Activated T-helper 1 cell treated with anti-CD3 and anti-CD28 coated beads, Interleukin-2, amount 50 U/mL, for 16 hours (primary cell): Measurements from ENCODE around the gene HSP90AA1.
"Not testable (repeated sequence)": the region's sequence is repeated elsewhere in the genome, so short reads cannot be mapped to it uniquely, and the experiment has no call there.

Experiments
- DNase-seq, 2 donors: peaks; one replicate each; pipeline ENCODE4 v3.0.0-alpha.2; 2020; ENCODE audit warnings: low read depth in 1 of 2, low spot score in 1 of 2

Gene HSP90AA1

GRCh38 chr14:102074415-102074964 is 12.4 kb downstream of the HSP90AA1 start:
- no peak for DNase-seq

- DNase-seq: no peak
Measured at GRCh38 chr14:102071283-102071998, 15.4 kb downstream of the HSP90AA1 start.

GRCh38 chr14:102066041-102066451 is 20.8 kb downstream of the HSP90AA1 start:
- DNase-seq: no peak

GRCh38 chr14:102064590-102064989 is 22.3 kb downstream of the HSP90AA1 start:
- not testable (repeated sequence) for DNase-seq

GRCh38 chr14:102063808-102064429 is 22.9 kb downstream of the HSP90AA1 start:
- DNase-seq: no peak

GRCh38 chr14:102063109-102063807 is 23.6 kb downstream of the HSP90AA1 start:
- peak; percentile 35 to 49 for DNase-seq

- DNase-seq: no peak
Measured at GRCh38 chr14:102058961-102059360, 27.9 kb downstream of the HSP90AA1 start.

GRCh38 chr14:102058146-102058545 is 28.7 kb downstream of the HSP90AA1 start:
- no peak for DNase-seq

- no peak for DNase-seq
Measured at GRCh38 chr14:102057480-102058114, 29.2 kb downstream of the HSP90AA1 start.

- no peak for DNase-seq
Measured at GRCh38 chr14:102056694-102057442, 30.0 kb downstream of the HSP90AA1 start.

- no peak for DNase-seq
Measured at GRCh38 chr14:102055181-102055901, 31.5 kb downstream of the HSP90AA1 start.

- DNase-seq: no peak
Measured at GRCh38 chr14:102052522-102052921, 34.3 kb downstream of the HSP90AA1 start.

- no peak for DNase-seq
Measured at GRCh38 chr14:102050625-102051024, 36.2 kb downstream of the HSP90AA1 start.

GRCh38 chr14:102050026-102050405 is 36.8 kb downstream of the HSP90AA1 start:
- DNase-seq: no peak

- no peak for DNase-seq
Measured at GRCh38 chr14:102049258-102050025, 37.4 kb downstream of the HSP90AA1 start.

GRCh38 chr14:102047808-102048540 is 38.9 kb downstream of the HSP90AA1 start:
- DNase-seq: no peak

GRCh38 chr14:102046337-102047278 is 40.2 kb downstream of the HSP90AA1 start:
- DNase-seq: no peak
